ENCODE results near the gene M1AP. TPM values are rescaled to one million over a fixed set of nuclear protein-coding genes. Genes with fewer than 3 reads are reported as not detected.

M1AP gene
- total and polyA plus RNA-seq, 2 of the 8 experiments (the other 6 are each of a cell fraction or from before 2014, with no cell fraction given): 4.8 TPM

DNA sequence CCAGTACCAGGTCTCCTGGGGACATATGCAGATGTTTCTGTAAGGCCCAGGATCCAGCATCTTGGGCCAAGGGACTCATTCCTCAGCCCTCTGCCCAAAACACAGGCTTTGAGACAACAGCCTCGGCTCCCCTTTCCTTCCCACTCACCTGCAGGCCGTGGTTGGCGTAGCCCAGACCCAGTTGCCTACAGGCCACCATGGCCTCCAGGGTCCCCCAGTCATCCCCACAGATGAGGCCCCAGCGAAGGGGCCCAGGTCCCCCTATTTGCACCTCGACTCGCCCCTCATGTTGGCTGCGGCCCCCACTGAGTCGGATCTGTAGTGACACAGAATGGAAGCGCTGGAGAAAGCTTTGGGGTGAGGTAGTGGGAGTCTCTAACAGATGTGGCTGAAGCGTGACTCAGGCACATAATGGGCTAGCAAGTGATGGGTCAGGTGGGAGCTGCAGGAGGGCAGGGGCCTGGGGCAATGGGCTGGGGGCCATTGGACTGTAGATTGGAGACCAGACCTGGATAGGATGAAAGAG lies 112.6 kb downstream of the M1AP start:
- Histone ChIP-seq H4K20me1 (replicated peaks in 1 of 2; ENCODE audit: control insufficient read depth in 1 of 2, insufficient read depth in 2 of 2, low read length in 2 of 2) (peaks cover 6 to 10% of the 10 kb centered on the region in 2 experiments), H3K4me3 (ENCODE audit: extremely low read depth in 1 of 4, insufficient read depth in 2 of 4, low read depth in 3 of 4, low read length in 4 of 4) (no peak overlapping the region), H2BK5ac (ENCODE audit: low read depth, low read length) (no peak overlapping the region), H3K4me2 (ENCODE audit: insufficient read depth in 1 of 2, low read depth in 2 of 2, low read length in 2 of 2) (no peak overlapping the region), H3K4me1 (replicated peaks in 1 of 4; ENCODE audit: control insufficient read depth in 3 of 4, insufficient read depth in 4 of 4, low read length in 3 of 4) (peaks cover 4 to 5% (median 4%) of the 10 kb centered on the region in 4 experiments; a peak in 6 of 7 replicates), H3K27ac (ENCODE audit: low read depth, low read length) (no peak overlapping the region), H3K9ac (replicated peaks in 1 of 4; ENCODE audit: extremely low read depth in 1 of 4, low read depth in 3 of 4, low read length in 3 of 4) (no peak overlapping the region), H3K56ac (replicated peaks; ENCODE audit: insufficient read length, low read depth, low read length) (no peak overlapping the region), H2AK5ac (ENCODE audit: low read depth, low read length) (no peak overlapping the region), H2BK20ac (ENCODE audit: low read length) (no peak overlapping the region), H3K27me3 (replicated peaks in 1 of 4; ENCODE audit: control insufficient read depth in 3 of 4, extremely low read depth in 1 of 4, insufficient read depth in 3 of 4, low read length in 3 of 4) (no peaks in the 10 kb centered on the region; a peak in 1 of 7 replicates), H2BK120ac (replicated peaks; ENCODE audit: low read depth, low read length) (no peak overlapping the region), H4K8ac (ENCODE audit: extremely low read depth, insufficient read depth, low read length) (no peak overlapping the region), H3K23ac (ENCODE audit: insufficient read length) (no peak overlapping the region), H3K23me2 (ENCODE audit: low read depth, low read length) (peaks cover 2% of the 10 kb centered on the region; the same call in 1 of the 2 replicates), H3K79me2 (ENCODE audit: control insufficient read depth in 1 of 2, insufficient read depth in 2 of 2, low read length in 2 of 2) (no peaks in the 10 kb centered on the region), H2BK12ac (ENCODE audit: low read depth, low read length) (no peak overlapping the region), H3K4ac (replicated peaks; ENCODE audit: insufficient read length, low read depth, low read length) (no peak overlapping the region), H4K5ac (ENCODE audit: insufficient read length, low read depth, low read length) (no peak overlapping the region), H3K14ac (ENCODE audit: insufficient read length) (no peak overlapping the region), H3K18ac (ENCODE audit: extremely low read depth, low read length) (no peak overlapping the region), H3K79me1 (ENCODE audit: low read depth, low read length) (peaks cover 2% of the 10 kb centered on the region; the same call in 1 of the 2 replicates), H3K36me3 (ENCODE audit: control insufficient read depth in 2 of 4, insufficient read depth in 4 of 4, low read length in 3 of 4) (peaks cover 2 to 17% (median 10%) of the 10 kb centered on the region in 4 experiments; a peak in 7 of 8 replicates), H2BK15ac (ENCODE audit: low read length) (no peak overlapping the region), H4K91ac (replicated peaks; ENCODE audit: insufficient read length, low read length) (no peak overlapping the region), H3K9me3 (ENCODE audit: insufficient read depth in 2 of 2, low read depth in 1 of 2, low read length in 1 of 2) (no peaks in the 10 kb centered on the region), H2AFZ (ENCODE audit: low read length) (no peak overlapping the region)
- CTCF ChIA-PET (ENCODE audit: partially characterized antibody): interaction anchor here (0.5 to 7.0 kb wide), 5 partner anchors 11 to 52 kb away, joined by 3 to 53 read pairs (median 3); no protein-coding TSS in a partner anchor
- POLR2A ChIA-PET (ENCODE audit: partially characterized antibody): interaction anchor here (1.1 to 2.3 kb wide), 5 partner anchors 9 to 37 kb away, joined by 3 to 6 read pairs (median 3); partner anchors contain the start of genes DQX1 and LBX2
- FAIRE-seq: no peak
- 91% methylated on average over 10 of the region's 10 CpGs; no CpG with 5 or more reads in 1 of the 2 experiments for WGBS, 2 experiments (ENCODE audit: extremely low coverage in 1 of 2, insufficient coverage in 1 of 2, insufficient read length in 1 of 2, insufficient replicate concordance in 2 of 2, low coverage in 1 of 2, low lambda C conversion rate in 2 of 2, missing lambda C conversion rate in 1 of 2)
- no peak for DNase-seq (ENCODE audit: low read depth in 1 of 2, low spot score in 2 of 2)
- TF ChIP-seq EGR1 (IDR thresholded peaks at IDR 0.05; ENCODE audit: borderline replicate concordance, low read depth, low read length): no peak
- no peak for TF ChIP-seq NANOG (IDR thresholded peaks at IDR 0.05; ENCODE audit: insufficient read depth, low read depth, low read length, poor library complexity, severe bottlenecking)
- no peak for TF ChIP-seq HDAC2 (IDR thresholded peaks at IDR 0.05; ENCODE audit: borderline replicate concordance in 1 of 2, low read depth in 2 of 2, low read length in 2 of 2)
- TF ChIP-seq KDM5A (IDR thresholded peaks at IDR 0.05; ENCODE audit: low read length): no peak
- TF ChIP-seq, protein P1, sequence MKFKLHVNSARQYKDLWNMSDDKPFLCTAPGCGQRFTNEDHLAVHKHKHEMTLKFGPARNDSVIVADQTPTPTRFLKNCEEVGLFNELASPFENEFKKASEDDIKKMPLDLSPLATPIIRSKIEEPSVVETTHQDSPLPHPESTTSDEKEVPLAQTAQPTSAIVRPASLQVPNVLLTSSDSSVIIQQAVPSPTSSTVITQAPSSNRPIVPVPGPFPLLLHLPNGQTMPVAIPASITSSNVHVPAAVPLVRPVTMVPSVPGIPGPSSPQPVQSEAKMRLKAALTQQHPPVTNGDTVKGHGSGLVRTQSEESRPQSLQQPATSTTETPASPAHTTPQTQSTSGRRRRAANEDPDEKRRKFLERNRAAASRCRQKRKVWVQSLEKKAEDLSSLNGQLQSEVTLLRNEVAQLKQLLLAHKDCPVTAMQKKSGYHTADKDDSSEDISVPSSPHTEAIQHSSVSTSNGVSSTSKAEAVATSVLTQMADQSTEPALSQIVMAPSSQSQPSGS (IDR thresholded peaks at IDR 0.05; ENCODE audit: low read length): no peak
- no peak for TF ChIP-seq CEBPB (IDR thresholded peaks at IDR 0.05; ENCODE audit: low read depth, low read length)
- no peak for TF ChIP-seq TAF1 (IDR thresholded peaks at IDR 0.05; ENCODE audit: low read depth, low read length)
- no peak for TF ChIP-seq CTBP2 (IDR thresholded peaks at IDR 0.05; ENCODE audit: borderline replicate concordance, insufficient read depth, insufficient read length, low read length)
- no peak for TF ChIP-seq GABPA (IDR thresholded peaks at IDR 0.05; ENCODE audit: borderline replicate concordance, insufficient read depth, low read length)
- TF ChIP-seq KDM1A (IDR thresholded peaks at IDR 0.05; ENCODE audit: borderline replicate concordance, low read length): no peak
- no peak for TF ChIP-seq SIRT6 (IDR thresholded peaks at IDR 0.05; ENCODE audit: low read length)
